Adrenal gland (tissue), 5 donors: ENCODE measurements around the gene KCNAB2.

Experiments
- CTCF ChIP-seq, 6 experiments: fragments of 450-650 bp in 4 of 6; fragments of 200-600 bp in 2 of 6; sonication (generic) in 1 of 6; IDR thresholded peaks; 1 replicate in 5 of 6; 2 replicates in 1 of 6; pipeline versions ENCODE4 v1.5.1 to v1.8.0; 2016 to 2021; ENCODE audit warnings: antibody characterized with exemption in 6 of 6, mild to moderate bottlenecking in 2 of 6, moderate library complexity in 1 of 6
- POLR2A ChIP-seq, 2 donors: fragments of 450-650 bp; IDR thresholded peaks; one replicate each; pipeline ENCODE4 v1.6.1; 2017; ENCODE audit warnings: antibody characterized with exemption in 2 of 2, mild to moderate bottlenecking in 2 of 2, moderate library complexity in 1 of 2
- donor health status: DM: no; HTN: no; CAD: no.

- TF ChIP-seq CTCF (IDR thresholded peaks at IDR 0.05) (no peak), POLR2A (IDR thresholded peaks at IDR 0.05) (no peak)
These were observed 18.1 kb upstream of the KCNAB2 start for GRCh38 chr1:6027591-6027990.
